SKM-1 treated with dmso at 0.1 percent for 144 hours (cell line): Measurements from ENCODE around the gene DNLZ.
A peak's percentile ranks its signal among the peaks of the same experiment; 100 is the strongest.

Source experiments
- DNase-seq: peaks from one replicate; lab custom pipeline; 2025; ENCODE audit not compliant: unreplicated experiment; lab: John Stamatoyannopoulos, UW

Gene DNLZ

GRCh38 chr9:136377341-136378169 is 14.0 kb upstream of the DNLZ start:
- no peak for DNase-seq

GRCh38 chr9:136376457-136376856 is 12.9 kb upstream of the DNLZ start:
- no peak for DNase-seq

GRCh38 chr9:136375096-136375495 is 11.6 kb upstream of the DNLZ start:
- no peak for DNase-seq

- DNase-seq: no peak
Observed at GRCh38 chr9:136374183-136374575, 10.6 kb upstream of the DNLZ start.

- DNase-seq: peak; percentile 76
Observed at GRCh38 chr9:136373300-136374182, 10.0 kb upstream of the DNLZ start, which contains the start of gene CARD9. Gene CARD9 (minus strand): TSS chr9:136373669. CDS start chr9:136372078, 1,591 bp downstream.

GRCh38 chr9:136372561-136373299 is 9.2 kb upstream of the DNLZ start:
- DNase-seq: peak; percentile 90

- DNase-seq: no peak
Observed at GRCh38 chr9:136372006-136372405, 8.5 kb upstream of the DNLZ start.

- no peak for DNase-seq
Observed at GRCh38 chr9:136371533-136371880, 8.0 kb upstream of the DNLZ start.

GRCh38 chr9:136370687-136371532 is 7.4 kb upstream of the DNLZ start:
- DNase-seq: no peak

GRCh38 chr9:136370037-136370436 is 6.5 kb upstream of the DNLZ start:
- DNase-seq: no peak

- no peak for DNase-seq
Observed at GRCh38 chr9:136368190-136368589, 4.6 kb upstream of the DNLZ start.

GRCh38 chr9:136367296-136368145 is 4.0 kb upstream of the DNLZ start:
- no peak for DNase-seq

GRCh38 chr9:136366826-136367225 is 3.3 kb upstream of the DNLZ start:
- DNase-seq: no peak

GRCh38 chr9:136365775-136366222 is 2.3 kb upstream of the DNLZ start:
- peak; percentile 15 for DNase-seq

- no peak for DNase-seq
Observed at GRCh38 chr9:136364942-136365774, 1.6 kb upstream of the DNLZ start.

- no peak for DNase-seq
Observed at GRCh38 chr9:136363949-136364748, 605 bp upstream of the DNLZ start.

GRCh38 chr9:136362450-136362784 is 1.1 kb downstream of the DNLZ start:
- DNase-seq: no peak
